A549 treated with DMSO at 1 μM for 4 hours (cell line): ENCODE results near the gene CCDC187. TPM values are rescaled to one million over a fixed set of nuclear protein-coding genes. Genes with fewer than 3 reads are reported as not detected.

Experiments used
- total RNA-seq: library from RNA; stranded (reverse); fragments of 200-300 nt; extraction: Qiagen RNA extraction; gene quantifications from 5 replicates; pipeline ENCODE4 v1.2.3, GENCODE V29; 2022; ENCODE audit warnings: low read depth

CCDC187 gene
- 0.01 TPM in 1 of 5 replicates, not detected in the others for total RNA-seq

DNA sequence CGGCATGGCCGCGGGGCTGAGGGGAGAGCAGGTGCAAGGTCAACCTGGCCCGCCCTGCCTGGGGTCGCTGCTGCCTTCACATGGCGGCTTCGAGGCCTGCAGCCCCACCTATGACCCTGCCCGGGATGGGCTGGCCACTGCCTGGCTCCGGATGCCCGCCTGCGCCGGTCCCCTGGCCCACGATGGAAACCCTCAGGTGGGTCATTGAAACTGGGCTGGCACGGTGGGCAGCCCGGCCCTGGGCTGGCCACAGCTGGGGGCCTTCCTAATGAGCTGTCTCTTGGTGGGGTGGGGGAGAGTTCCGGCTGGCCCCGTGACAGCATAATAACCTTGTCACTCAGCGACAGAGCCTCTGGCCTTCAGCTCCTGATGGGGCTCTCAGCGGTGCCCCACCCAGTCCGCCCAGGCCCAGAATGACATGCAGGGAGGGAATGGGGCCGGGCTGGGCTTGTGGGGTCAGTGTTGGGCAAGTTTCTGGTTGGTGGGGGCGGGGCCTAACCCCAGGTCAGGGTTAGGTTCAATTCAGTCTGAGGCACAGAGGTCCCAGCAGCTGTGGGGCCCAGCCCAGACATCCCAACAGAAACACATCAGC lies at the start of gene CCDC187:
Gene CCDC187, minus strand, starts transcription at position 270 of the 592 bp plus-strand sequence. Its CDS starts 264 bp downstream, at position 6.

DNA sequence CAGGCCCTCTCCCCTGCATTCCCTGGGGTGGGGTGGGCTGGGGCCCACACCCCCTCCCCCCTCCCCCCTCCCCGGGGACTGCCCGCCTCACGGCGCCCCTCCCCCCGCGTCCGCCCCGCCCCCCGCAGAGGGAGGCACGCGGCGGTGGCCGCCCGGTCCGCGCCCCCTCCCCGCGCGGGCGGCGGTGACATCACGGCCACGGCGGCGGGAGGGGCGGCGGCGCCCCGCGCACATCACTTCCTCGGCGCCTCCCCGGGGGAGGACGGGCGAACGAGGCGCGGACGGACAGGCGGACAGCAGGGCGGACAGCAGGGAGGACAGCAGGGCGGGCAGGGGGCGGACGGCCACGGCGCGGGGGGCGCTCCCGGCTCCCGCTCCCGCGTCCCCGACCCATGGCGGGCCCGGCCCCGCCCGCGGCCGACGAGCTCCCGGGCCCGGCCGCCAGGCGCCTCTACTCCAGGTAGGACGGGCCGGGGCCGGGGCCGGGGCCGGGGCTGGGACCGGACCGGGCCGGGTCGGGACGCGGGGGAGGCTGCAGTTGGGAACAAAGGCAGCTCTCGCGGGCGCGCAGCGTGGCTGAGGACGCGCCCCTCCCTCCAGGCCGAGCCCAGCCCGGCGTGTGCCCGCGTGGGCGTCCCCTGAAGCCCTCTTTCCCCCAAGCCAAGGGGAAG lies 23.5 kb upstream of the CCDC187 start, which contains the start of gene GPSM1:
Gene GPSM1, plus strand, starts transcription at position 236 of the 671 bp plus-strand sequence. Its CDS starts 157 bp downstream, at position 393.

DNA sequence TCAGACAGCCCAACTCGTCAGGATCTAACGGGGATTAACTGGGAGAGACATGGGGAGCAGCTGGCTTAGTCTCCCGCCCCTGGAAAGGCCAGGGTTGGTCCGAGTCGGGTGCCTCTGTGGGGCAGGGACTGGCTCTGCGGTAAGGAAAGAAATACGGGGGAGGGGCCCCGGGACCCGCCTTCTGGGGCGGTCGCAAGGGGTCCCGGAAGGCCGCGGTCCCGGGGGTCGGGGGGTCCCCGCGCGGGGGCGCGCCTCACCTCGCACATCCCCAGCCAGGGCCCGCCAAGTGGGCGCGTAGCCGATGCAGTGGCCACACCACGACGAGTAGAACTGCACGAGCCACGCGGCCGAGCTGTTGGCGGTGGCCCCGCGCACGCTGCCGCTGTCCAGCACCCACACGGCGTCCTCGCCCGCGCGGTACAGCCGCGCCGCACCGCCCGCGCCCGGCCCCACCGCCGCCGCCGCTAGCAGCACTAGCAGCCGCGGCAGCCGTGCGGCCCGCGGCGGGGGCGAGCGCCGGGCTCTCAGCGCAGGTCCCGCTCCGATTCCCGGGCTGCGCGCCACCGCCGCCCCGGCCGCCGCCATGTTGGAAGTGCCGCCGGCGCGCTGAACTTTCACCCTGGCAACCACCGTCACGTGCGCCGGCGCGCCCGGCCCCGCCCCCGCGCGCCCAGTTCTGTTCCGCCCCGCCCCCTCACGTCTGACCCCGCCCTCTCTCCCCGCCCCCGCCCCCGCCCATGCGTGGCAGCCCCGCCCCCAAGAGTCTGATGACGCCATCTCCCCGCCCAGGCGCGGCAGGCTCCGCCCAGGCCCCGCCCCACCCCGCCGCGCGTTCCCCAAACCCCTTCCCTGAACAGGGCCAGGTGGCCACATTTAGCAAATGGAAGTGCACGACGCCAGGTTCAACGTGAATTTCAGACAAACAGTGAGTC lies 58.4 kb downstream of the CCDC187 start, which contains the start of gene QSOX2:
Gene QSOX2, minus strand, starts transcription at position 594 of the 932 bp plus-strand sequence. Its CDS starts 9 bp downstream, at position 585.

DNA sequence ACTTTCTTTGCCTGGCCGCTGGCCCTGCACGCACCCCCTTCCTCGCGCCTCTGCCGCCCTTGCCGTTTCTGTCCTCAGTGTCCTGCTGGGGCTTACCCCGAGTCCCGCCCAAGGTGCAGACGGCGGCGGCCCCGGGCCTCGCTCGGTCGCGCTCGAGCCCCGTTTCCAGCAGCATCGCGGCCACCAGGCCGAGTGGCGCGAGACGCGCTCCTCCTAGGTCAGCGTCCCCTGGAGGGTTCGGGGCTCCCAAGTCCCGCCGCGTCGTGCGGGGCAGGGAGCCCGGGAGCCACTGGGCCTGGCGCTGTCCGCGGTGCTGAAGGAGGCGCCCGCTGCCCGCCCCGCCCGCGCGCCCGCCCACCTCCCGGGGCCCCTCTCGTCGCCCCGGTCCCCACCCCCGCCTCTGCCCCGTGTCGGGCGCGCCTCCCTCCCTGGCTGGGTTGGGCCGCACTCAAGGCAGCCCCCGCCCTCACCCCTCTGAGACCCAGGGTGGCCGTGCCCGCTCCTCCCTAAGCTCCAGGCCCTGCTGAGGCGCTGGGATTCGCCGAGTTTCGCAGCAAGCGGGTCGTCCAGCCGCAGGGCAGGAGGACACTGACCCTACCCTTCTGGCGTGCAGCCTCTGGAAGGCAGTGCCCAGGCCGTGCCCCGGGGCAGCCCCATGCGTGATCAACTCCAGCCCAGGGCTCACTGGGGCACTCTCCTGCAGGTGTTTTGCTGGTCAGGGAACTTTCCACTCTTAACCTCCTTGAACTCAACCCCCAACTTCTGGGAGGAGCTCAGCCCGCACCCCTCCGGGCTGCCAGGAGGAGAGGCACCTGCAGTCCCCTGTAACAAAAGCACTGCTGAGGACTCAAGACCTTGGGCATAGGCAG lies 98.8 kb downstream of the CCDC187 start, which contains the start of gene LHX3:
Gene LHX3, minus strand, starts transcription at position 291 of the 869 bp plus-strand sequence. Its CDS starts 116 bp downstream, at position 175.

Other genes with a start within 250 kb of the CCDC187 start
- gene NACC2, start 208.8 kb downstream of the CCDC187 start, total RNA-seq, result 23.6 to 33.2 TPM (median 31.2 TPM) in 5 replicates
- 33.6 to 49.9 TPM (median 45.5 TPM) in 5 replicates for gene TMEM250, start 185.2 kb downstream of the CCDC187 start, total RNA-seq
- 0.05 to 0.13 TPM (median 0.09 TPM) in 5 replicates for gene LHX3, start 99.0 kb downstream of the CCDC187 start, total RNA-seq
- 25.7 to 31.0 TPM (median 29.4 TPM) in 5 replicates for gene QSOX2, start 58.3 kb downstream of the CCDC187 start, total RNA-seq
- gene GPSM1, start 23.4 kb upstream of the CCDC187 start, total RNA-seq, result 8.4 to 12.4 TPM (median 10.7 TPM) in 5 replicates
- 19.0 to 36.9 TPM (median 31.0 TPM) in 5 replicates for gene DNLZ, start 59.6 kb upstream of the CCDC187 start, total RNA-seq
- 0.64 to 2.6 TPM (median 1.1 TPM) in 5 replicates for gene CARD9, start 69.6 kb upstream of the CCDC187 start, total RNA-seq
- gene SNAPC4, start 96.1 kb upstream of the CCDC187 start, total RNA-seq, result 11.7 to 14.7 TPM (median 12.9 TPM) in 5 replicates
- 65.0 to 82.7 TPM (median 79.3 TPM) in 5 replicates for gene ENTR1, start 106.5 kb upstream of the CCDC187 start, total RNA-seq
- gene PMPCA, start 106.6 kb upstream of the CCDC187 start, total RNA-seq, result 77.4 to 96.9 TPM (median 81.7 TPM) in 5 replicates
- gene INPP5E, start 135.8 kb upstream of the CCDC187 start, total RNA-seq, result 12.1 to 20.4 TPM (median 17.7 TPM) in 5 replicates
- 54.9 to 67.9 TPM (median 64.7 TPM) in 5 replicates for gene SEC16A, start 178.9 kb upstream of the CCDC187 start, total RNA-seq
- gene NOTCH1, start 242.0 kb upstream of the CCDC187 start, total RNA-seq, result 9.7 to 13.2 TPM (median 11.3 TPM) in 5 replicates